NCI-H345 treated with DMSO at 0.1 percent for 48 hours (cell line): Measurements from ENCODE around the gene B4GALNT1.
"Not testable (repeated sequence)": the region's sequence is repeated elsewhere in the genome, so short reads cannot be mapped to it uniquely, and the experiment has no call there.

Source experiments
- DNase-seq: peaks from one replicate; lab custom pipeline; 2025; ENCODE audit not compliant: unreplicated experiment; lab: John Stamatoyannopoulos, UW

B4GALNT1 gene

DNA sequence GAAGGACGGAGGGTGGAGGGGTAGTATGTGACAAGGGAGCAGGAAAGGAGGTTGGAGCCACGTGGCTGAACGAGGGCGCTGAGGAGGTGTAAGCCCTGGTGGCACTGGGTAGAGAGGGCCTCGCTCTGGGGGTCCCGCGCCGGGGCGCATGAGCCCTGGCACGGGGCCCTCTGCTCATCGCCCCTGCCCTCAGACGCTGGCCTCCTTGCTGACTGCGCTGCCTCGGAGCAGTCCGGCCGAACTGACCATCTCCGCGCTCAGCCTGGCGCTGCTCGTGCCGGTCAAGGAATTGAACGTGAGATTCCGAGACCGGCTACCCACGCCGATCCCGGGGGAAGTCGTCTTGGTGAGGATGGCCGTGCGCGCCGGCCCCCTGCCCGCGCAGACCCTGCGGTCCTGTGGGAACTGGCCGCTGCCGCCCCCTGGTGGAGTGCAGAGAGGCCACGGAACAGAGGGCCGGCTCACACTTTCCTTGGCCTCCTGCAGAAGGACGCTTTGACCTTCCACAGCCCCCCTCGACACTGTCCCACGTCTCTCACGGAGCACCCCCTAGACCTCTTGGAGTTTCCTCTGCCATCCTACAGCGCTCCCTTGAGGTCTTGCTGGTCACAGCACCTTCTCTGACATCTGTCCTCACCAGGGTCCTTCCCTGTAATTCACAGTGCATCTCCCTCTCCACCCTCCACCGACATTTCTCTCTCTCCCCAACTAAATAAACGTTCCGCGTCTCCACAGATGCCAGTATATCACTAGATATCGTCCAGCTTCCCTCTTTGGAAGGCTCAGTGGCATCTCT lies 11.3 kb downstream of the B4GALNT1 start:
- peak; percentile 24 for DNase-seq

DNA sequence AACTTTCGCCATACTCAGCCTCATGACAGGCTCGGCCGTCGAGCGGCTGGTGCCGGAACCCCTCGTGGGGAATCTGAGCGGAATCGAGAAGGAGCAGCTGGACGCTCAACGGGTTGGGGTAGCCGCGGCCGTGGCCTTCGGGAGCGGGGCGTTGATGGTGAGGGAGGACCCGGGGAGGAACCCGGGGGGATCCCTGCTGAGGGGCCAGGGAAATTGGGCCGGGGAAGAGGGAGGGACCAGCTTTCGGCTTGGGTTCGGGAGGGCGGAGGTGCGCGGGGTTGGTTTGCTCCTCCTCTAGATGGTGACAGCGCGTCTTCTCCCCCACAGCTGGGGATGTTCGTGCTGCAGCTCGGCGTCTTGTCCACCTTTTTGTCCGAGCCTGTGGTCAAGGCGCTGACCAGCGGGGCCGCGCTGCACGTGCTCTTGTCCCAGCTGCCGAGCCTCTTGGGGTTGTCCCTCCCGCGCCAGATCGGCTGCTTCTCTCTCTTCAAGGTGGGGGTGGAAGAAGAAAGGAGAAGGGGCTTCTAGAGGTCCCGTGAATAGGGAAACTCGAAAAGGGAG lies 12.0 kb downstream of the B4GALNT1 start:
- DNase-seq: no peak

DNA sequence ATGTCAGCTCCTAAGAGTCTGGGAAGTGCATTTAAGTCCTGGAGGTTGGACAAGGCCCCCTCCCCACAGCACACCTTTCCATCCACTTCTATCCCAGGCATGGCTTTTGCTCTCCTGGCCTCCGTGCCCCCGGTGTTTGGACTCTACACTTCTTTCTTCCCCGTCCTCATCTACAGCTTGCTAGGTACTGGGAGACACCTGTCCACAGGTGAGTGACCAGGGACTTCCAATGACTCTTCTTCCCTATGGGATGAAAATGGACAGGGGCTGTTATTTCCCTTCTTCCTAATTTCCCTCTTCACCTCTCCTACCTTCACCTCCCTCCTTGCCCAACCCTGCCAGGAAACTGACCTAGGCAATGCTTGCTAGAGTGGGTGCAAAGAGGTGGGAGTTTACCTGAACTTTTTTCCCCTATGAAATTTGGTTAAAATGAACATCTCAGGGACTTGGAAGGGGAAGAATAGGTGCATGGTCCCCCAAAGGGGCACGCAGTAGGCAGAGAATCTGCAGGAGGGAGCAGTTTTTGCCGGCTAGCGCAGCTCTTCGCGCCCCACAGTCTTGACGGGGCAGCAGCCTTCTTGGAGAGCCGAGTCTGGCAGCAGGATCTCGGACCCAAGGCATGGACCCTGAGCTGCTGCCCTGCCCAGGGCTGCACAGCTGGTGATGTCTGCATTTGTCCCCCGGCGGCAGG lies 12.6 kb downstream of the B4GALNT1 start:
- DNase-seq: no peak

DNA sequence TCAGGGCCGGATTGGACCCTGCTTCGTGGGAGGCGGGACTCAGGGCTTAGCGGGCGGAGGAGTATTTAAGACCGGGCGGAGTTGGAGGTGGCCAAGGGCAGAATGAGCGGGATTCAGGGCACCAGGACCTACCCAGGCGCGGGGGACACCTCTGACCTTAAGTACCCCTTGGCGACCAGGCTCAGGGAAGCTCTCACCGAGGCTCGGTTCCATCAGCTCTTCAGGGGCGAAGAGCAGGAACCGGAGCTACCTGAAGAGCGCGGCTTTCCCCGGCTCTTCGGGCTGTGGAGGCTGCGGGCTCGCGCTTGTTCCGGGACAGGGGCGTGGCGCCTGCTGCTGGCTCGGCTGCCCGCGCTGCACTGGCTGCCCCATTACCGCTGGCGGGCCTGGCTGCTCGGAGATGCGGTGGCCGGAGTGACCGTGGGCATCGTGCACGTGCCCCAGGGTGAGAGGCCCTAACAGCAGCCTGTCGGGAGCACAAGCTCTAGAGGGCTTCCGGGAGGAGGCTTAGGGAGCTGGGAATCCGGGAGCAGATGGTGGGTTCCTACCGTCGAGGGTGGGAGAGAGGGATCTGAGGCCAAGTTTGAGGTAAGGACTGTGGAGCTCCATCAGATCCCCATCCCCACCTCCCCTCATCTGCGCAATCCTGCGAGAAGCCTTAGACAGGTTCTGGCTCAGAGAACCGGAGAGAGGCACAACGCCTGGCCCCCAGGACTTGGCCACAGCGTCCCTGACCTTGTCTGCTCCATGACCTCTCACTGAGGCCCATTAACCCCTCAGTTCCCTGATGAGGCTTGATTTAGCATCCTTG lies 13.4 kb downstream of the B4GALNT1 start:
- no peak for DNase-seq

DNA sequence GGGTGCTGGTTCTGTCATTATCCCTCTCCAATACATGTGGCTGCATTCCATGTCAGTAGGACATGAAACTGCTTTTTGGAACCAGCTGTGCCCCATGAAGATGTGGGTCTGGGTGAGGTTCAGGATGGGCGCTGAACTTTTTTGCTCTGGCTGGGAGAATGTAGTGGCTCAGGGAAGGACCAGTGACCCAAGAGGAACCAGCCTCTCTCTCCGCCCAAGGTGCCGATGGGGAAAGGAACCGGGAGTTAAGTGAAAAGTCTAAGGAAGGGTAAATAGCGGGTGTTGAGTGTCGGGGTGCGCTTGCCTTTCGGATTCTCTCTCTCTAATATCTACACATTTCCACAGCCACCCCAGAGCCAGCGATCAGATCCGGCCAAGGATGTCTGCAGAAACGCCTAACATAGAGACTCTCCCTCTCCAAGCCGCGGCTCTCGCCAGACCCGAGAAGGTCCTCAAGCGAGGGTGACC lies 14.0 kb downstream of the B4GALNT1 start:
- DNase-seq: no peak

DNA sequence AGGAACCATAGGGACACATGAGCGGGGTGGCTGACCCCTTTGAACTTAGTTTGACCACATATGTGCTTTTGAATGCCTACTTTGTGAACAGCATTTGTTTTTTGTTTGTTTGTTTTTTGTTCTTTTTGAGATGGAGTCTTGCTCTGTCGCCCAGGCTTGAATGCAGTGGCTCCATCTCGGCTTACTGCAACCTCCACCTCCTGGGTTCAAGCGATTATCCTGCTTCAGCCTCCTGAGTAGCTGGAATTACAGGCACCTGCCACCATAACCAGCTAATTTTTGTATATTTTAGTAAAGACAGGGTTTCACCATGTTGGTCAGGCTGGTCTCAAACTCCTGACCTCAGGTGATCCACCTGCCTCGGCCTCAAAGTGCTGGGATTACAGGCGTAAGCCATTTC lies 14.6 kb downstream of the B4GALNT1 start:
- DNase-seq: not testable (repeated sequence)

DNA sequence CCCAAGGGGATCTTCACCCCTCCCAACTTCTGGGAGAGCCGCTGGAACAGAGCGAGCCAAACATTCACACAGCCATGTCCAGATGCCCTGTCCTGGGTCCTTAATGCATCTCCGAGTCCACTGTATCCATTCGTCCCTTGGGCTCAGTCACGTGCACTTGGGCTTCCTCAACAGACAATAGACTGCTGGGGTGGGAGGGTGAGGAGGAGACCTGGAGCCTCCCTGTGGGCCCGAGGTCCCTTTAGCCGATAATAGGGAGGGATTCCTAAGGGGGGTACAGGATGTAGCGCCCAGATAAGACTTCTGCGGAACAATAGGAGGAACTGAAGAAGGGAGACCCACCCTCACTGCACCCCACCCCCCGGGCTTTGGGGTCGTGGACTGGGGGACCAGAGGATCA lies 15.1 kb downstream of the B4GALNT1 start:
- no peak for DNase-seq

DNA sequence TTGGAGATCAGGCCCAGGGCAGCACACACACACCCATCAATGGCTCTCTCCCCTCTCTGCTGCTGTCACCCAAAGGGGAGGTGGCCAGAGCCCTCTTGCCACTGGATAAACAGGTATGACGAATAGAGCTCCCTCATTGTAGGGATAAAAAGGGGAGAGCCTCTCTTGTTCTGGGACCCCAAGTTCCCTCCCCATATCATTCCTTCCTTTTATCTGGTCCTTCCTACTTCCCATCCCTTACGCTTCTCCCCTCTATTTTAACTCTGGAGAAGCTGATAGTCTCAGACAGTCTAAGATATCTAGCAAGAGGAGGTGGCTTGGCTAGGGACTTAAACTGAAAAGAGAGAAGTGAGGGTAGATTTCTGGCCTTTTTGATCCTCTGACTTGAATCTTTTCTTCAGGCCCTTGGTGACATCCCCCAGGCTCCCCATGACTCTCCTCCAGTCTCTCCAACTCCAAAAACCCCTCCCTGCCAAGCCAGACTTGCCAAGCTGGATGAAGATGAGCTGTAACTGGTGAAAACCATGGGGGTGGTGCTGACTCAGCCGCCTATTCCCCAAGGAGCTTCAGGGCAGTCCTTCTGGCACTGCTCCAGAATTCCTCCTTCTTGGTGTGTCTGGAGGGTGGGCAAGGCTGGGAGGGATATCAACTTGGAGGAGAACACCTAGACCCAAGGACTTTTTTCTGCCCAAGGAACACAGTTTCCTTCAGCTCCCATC lies 16.5 kb downstream of the B4GALNT1 start:
- no peak for DNase-seq

DNA sequence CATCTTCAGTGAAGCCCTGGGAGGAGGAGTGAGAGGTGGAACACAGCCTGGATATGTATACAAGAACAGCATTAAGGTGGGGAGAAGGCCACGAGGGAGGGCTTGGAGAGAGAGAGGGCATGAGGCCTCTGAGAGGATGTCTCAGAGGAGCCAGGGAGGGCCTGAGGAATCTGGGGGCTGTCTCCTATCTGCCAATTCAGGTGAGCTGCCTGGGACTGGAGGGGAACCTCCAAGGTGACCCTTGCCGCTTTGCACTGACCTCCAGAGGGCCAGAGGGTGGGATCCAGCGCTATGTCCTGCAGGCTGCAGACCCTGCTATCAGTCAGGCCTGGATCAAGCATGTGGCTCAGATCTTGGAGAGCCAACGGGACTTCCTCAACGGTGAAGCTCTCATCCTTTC lies 17.4 kb downstream of the B4GALNT1 start:
- no peak for DNase-seq

DNA sequence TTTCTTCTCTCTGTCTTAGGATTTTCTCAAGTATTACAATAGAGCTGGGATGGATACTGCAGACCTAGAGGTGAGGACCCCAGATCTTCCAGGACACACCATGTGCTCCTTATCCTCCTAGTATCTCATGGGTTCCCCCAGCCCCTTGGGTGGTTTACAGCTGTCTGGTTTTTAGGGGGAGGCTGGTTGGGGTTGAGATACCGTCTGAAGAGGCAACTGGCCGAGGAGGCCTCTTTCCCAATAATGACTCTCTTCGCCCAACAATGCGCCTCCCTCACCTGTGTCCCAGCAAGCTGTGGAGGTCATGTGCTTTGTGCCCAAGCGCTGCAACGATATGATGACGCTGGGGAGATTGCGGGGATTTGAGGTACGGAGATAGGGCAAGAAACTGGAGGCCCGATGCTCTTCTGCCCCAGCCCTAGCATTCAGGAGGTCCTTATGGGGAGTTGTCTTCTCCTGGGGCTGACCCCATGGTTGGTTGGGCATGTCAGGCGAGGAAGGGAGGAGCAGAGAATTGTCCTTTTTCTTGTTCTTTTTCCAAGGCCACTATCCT lies 18.0 kb downstream of the B4GALNT1 start:
- no peak for DNase-seq

DNA sequence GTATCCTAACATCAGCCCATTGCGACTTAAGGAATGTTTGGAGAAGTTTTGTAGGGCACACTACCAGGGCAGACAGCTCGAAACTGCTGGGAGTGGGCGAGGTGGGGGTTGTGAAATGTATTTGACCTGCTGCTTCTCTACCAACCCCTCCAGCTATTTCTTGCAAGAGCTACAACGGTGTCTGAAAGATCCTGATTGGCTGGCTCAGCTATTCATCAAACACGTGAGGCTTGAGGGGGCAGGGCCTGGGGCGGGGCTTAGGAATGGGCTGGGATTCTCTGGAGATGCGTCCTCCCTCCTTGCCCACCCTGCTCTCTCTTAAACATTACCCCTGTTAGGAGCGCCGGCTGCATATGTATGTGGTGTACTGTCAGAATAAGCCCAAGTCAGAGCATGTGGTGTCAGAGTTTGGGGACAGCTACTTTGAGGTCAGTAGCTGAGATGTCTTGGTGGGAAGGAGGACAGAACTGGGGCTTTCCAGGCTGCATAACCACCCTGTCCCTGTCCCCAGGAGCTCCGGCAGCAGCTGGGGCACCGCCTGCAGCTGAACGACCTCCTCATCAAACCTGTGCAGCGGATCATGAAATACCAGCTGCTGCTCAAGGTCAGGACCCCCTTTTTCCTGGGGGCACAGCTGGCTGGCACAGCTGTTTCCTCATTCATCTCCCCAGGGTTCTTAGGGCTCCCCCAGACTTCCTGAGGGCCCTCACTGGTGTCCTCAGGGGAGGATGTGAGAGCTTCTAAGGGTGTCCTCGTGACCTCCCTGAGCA lies 18.6 kb downstream of the B4GALNT1 start:
- DNase-seq: no peak

DNA sequence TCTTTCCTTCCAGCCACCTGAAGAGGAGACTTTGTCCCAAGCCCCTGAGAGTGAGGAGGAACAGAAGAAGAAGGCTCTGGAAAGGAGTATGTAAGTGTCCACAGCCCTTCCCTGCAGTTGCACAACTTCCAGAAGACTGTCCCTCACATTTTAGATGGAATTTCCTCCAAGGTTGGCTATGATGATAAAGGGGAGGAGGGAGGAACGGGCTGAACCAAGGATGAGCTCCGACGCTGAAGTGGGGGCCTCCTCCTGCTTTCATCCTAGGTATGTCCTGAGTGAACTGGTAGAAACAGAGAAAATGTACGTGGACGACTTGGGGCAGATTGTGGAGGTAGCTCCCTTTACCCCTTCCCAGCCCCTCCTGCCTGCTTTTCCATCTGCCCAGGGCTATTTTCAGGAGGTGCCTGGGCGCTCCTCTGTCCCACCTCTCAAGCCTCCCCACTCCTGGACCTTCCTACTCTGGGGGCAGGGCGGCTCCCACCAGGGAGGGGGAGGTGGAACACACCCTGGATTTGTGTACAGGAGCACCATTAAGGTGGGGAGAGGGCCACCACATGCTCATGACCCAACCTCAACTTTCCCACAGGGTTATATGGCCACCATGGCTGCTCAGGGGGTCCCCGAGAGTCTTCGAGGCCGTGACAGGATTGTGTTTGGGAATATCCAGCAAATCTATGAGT lies 19.4 kb downstream of the B4GALNT1 start:
- no peak for DNase-seq

DNA sequence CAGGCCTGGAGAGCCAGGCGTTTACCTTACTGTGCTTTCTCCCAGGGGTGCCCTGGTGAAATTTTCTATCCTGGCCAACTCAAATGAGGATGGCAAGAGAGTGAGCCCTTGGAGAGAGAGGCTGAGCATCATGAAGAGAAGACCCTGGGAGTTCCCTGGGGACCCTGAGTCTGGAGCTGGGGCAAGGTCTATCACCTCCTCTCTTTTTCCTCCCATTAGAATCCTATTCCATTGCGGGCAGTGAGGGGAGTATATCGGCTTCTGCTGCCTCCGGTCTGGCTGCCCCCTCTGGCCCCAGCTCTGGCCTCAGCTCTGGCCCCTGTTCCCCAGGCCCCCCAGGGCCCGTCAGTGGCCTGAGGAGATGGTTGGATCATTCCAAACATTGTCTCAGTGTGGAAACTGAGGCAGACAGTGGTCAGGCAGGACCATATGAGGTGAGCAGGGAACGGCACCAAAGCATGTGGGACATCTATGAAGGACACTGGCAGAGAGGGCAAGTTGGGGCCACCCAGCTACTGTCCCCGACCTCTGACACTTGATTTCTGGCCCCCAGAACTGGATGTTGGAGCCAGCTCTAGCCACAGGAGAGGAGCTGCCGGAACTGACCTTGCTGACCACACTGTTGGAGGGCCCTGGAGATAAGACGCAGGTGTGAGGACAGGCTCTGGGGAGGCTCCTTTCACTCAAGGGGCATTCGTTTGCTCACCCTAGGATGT lies 20.1 kb downstream of the B4GALNT1 start:
- DNase-seq: no peak

DNA sequence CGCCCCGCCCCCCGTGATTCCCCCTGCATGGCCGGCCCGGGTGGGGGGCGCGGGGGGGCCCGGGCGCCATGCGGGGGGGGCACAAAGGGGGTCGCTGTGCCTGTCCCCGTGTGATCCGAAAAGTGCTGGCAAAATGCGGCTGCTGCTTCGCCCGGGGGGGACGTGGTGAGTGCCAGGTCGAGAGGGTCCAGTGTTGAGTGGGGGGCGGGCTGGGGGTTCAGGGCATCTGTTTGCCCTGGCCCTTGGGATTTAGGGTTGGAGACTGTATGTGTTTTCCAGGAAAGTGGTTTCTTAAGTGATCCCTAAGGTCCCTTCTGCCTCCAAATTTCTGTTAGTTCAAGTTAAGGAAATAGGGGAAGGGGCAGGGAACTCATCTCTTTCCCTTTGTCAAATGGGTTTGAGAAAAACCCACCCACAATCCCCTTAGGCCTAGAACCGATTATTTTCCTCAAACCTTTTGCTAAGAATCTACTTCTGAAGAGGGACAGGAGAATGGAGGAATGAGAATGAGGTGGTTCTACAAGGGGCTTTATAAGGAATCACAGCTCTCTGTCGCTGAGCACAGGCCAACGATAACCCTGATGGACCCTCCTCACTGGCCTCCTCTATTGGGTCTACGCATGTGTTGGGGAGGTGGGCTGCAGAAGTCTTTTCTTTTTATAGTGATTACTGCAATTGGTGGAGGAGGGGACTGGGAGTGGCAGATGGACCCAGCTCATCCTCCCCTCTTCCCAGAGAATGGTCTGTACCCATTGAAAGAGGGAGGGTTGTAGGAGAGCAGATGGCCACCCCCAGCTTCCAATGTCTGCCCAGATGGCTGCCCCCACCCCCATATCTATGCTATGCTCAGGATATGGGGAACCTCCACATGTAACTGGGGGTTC lies 20.9 kb downstream of the B4GALNT1 start:
- no peak for DNase-seq

DNA sequence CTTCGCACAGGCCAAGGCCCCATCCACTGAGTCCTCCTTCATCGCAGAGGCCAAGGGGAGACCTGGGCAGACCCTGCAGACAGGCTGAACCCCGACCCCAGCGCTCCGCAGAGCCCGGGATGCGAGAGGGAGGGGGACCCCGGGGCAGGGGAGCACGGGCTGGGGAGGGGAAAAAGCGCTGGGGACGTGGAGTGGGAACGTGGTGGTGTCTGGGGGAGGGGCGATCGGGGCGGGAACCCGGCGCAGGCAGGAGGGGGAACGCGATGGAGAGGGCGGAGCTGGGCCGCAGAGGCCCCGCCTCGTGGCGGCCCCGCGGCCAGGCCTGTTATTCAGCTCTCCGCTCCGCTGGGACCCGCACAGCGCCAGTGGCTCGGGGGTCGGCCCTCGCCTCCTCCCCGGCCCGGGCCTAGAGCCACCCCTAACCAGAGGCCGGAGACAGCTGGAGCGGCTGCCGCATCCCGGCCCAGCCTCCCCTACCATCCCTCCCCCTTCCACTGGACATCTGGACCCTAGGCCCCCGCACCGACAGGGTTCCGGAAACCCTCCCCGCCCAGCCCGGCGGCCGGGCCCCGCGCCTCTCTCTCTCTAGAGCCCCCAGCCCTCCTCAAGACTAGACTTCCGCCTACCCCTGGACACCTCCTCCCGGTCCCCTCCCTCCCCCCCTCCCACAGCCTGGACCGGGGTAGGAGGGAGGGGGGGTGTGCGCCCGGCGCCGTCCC lies 21.7 kb downstream of the B4GALNT1 start, which contains the start of gene ARHGEF25:
ARHGEF25 (plus strand) TSS at position 328 of the 719 bp plus-strand sequence. CDS start 460 bp downstream, outside the sequence.
- DNase-seq: peak; percentile 34

DNA sequence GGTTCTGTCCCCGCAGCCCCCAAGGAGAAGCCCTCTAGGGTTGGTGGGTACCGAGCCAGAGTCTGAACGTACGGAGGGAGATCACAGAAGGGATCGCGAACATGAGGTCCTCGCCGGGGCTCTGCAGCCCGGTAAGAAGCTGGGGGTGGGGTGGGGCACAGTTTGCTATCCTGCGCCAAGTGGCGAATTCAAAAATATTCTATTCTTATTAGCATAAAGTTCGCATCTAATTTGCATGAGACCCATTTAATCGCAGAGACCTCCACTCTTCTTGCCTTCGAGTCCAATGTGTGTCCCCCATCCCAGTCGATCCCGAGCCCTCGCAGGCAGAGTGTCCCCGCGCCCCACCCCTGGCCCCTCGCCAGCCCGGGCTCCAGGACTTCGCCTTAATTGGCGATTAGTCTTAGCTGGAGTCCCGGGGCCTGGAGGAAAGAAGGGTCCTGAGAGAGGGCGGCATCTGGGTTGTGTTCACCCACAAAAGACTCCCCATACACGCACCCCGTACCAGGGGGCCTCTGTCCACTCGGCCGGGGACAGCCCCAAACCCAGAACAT lies 22.4 kb downstream of the B4GALNT1 start:
- no peak for DNase-seq
